ENCODE results near the gene SCAANT1.

DNA sequence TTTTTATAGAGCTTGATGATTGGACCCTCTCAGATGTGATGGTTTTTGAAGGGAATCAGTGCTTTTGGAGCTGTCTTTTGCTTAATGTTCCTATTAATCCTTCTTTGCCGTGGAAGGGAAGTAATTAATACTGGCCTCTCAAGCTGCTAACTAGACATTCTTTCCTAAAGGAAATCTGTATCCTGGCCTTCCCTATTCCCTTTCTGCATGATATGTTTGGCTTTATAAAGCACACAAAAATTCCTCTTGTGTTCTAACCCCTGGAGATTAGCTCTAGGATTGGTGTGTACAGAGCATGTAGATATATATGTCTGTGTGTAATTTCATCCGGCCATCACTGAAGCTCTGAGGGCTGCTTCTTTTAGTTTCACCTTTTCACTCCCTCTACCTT lies 41.6 kb downstream of the SCAANT1 start:
- TF ChIP-seq GATA3 (IDR thresholded peaks at IDR 0.05; ENCODE audit: low read depth, low read length) (no peak), GATA2 (IDR thresholded peaks at IDR 0.05; ENCODE audit: low read depth, low read length) (no peak)

Data from SH-SY5Y (cell line).